ENCODE measurements around the gene MYADML2.
A peak's percentile ranks its signal among the peaks of the same experiment; 100 is the strongest.

The MYADML2 gene

DNA sequence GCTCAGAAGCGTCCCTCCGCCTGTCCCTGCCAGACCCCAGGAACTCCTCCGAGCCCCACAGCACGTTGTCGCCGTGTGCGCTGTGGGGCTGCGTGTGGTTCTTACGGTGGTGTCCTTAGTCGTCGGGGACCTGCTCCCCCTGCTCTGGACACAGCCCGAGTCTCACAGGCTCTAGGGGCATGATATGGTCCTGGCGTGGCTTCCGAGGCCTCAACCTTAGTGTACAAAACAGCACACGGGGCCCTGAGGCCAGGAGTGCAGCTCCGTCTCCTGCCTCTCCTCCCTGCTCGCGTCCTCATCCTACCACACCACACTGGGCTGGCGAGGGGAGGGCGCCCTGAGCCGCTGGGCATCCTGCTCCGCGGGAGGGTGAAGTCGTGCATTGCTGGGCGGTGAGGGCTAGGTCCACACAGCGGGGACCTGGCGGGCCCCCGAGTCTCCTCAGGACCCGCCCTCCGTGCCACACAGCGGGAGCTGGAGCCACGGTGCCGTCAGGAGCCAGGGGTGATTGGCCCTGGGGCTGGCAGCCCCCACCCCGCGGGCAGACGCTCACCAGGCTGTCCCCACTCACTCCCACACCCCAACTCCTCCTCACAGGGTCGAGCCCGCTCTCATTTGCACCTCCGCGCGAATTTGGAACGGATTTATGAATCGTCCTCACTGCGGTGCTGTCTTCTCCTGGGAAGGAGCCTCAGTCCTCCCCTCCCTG lies 18.3 kb downstream of the MYADML2 start:
- Mint-ChIP-seq H3K9me3 (no peaks in the 10 kb centered on the region), H3K27ac (no peak overlapping the region), H3K4me1 (ENCODE audit: low read depth) (peaks cover 19% of the 10 kb centered on the region), H3K4me3 (peak overlapping the region; percentile 62), H3K27me3 (ENCODE audit: low read depth) (no peaks in the 10 kb centered on the region), H3K36me3 (ENCODE audit: low read depth) (no peaks in the 10 kb centered on the region)

DNA sequence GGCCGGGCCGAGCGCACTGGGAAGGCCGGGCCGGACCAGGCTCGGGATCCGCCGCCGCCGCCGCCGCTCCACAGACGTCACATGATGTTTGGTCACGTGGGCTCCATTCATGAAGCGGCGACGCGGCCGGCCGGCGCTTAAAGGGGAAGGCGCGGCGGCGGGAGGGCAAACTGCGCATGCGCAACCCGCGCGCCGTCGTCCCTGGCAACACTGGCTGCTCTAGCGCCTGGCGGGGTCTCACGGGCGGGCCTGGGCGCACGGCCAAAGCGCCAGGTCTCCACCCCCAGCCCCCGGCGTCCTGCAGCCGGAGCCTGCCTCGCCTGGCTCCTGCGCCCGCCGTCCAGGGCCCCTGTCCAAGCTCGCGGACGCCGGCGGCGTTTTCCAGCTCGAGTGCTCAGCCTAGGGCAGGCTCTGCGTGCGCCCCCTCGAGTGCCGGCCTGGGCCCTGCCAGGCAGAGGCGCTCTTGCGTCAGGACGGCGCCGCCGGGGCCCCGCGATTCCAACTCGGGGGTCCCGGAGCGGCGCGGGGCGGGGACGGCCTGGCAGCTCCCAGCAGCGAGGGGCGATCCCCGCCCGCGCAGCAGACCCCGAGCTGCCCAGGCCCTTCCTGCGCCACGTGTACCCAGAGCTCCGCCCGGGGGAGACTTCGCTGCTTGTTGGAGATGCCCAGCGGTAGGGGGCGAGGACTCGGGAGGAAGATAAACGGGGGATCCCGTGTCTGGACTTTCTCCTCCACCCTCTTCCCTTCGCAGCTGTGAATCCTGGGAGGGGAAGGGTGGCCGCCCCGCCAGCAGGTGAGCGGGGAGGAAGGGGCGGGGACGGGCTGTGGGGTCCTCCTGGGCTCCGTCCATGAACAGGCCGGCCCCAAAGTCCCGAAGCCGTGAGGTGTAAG lies 19.1 kb downstream of the MYADML2 start, which contains the start of gene MAFG:
MAFG (minus strand) TSS at position 83 of the 891 bp plus-strand sequence. CDS start 4,550 bp downstream, outside the sequence.
- Mint-ChIP-seq H3K4me3 (peak within 1 kb of the TSS; percentile 91), H3K36me3 (ENCODE audit: low read depth) (no peaks in the 10 kb centered on the region), H3K27ac (peak within 1 kb of the TSS; percentile 90), H3K4me1 (ENCODE audit: low read depth) (peaks cover 19% of the 10 kb centered on the region), H3K27me3 (ENCODE audit: low read depth) (no peaks in the 10 kb centered on the region), H3K9me3 (no peaks in the 10 kb centered on the region)

DNA sequence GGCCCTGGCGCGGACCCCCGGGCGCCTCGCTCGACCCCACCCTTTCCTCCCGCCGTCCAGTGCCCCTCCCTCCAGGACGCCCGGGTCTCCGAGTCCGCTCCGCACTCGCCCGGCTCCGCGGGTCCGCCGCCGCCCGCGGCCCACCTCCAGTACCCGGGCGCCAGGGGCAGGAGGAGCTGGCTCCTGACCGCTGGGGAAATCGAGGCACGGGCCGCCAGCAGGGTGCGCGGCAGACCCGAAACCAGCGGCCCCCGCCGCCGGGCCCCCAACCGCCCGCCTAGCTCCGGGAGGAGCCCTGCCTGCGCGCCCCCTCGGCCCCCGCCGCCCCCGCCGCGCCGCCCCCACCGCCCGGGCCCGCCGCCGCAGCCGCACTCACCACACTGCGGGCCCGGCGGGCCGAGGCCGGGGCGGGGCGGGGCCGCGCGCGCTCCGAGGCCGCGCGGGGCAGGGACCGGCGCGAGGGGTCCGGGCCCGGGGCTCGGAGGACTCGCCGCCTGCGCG lies 19.8 kb downstream of the MYADML2 start:
- Mint-ChIP-seq H3K4me3 (peak overlapping the region; percentile 48), H3K36me3 (ENCODE audit: low read depth) (no peaks in the 10 kb centered on the region), H3K4me1 (ENCODE audit: low read depth) (peaks cover 19% of the 10 kb centered on the region), H3K27ac (no peak overlapping the region), H3K9me3 (no peaks in the 10 kb centered on the region), H3K27me3 (ENCODE audit: low read depth) (no peaks in the 10 kb centered on the region)

DNA sequence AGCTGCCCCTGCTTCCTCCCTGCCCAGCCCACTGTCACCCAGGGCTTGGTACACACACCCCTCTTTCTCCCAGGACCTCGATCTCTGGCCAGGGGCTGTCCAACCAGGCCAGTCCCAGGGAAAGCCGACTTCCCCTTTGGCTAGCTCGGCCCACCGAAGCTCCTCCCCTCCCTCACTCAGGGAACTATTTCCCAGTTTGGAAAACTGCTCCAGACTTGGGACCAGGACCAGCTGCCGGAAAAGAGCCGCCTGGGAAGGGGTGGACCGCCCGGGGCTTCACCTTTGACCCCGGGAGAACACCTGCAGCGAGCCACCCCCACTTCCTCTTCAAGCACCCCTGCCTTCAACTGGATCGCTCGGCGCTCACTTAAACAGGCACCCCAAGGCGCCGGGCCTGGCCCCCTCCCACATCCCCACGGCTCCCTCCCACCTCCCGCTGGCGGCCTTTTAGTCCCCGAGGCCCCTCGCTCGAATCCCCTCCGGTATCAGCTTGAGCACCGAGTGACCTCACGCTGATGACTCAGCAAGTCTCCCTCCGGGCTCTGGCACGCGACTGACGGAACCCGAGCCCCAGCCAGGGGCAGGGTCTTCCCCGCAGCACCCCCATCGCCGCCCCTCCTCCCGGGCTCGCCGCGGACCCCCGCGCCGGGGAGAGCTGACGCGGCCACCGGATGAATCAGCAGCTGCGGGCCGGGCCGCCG lies 20.4 kb downstream of the MYADML2 start:
- Mint-ChIP-seq H3K27ac (peak overlapping the region; percentile 90), H3K4me3 (peak overlapping the region; percentile 91), H3K27me3 (ENCODE audit: low read depth) (no peaks in the 10 kb centered on the region), H3K36me3 (ENCODE audit: low read depth) (no peaks in the 10 kb centered on the region), H3K4me1 (ENCODE audit: low read depth) (peaks cover 19% of the 10 kb centered on the region), H3K9me3 (no peaks in the 10 kb centered on the region)

DNA sequence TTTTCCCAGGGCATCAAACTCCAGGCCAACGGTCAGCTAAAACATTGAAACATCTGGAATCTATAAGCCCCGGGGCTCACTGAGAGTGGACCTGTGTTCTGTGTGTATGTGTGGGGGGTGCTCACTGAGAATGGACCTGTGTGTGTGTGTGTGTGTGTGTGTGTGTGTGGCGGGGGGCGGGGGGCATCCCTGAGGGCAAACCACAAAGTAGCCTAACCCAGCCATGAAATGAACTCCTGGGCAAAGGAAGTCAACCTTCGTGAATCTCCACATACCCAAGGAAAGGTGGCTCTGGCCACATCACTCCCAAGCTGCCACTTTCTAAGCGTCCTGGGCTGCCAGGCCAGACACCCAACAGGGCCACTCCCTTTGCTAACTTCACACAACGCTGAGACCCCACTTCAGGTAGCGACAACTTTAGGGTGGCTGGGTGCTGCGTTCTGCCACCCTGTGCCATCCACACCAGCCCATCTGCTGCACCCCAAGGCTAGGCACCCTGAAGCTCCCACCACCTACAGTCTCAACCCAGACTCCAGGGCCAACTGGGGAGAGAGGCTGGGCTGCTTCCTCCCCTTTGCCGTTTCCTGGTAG lies 21.1 kb downstream of the MYADML2 start:
- H3K9me3 Mint-ChIP-seq, result no peaks in the 10 kb centered on the region
- H3K4me3 Mint-ChIP-seq, result peak overlapping the region; percentile 91
- H3K27ac Mint-ChIP-seq, result peak overlapping the region; percentile 90
- no peaks in the 10 kb centered on the region for H3K36me3 Mint-ChIP-seq (ENCODE audit: low read depth)
- H3K4me1 Mint-ChIP-seq (ENCODE audit: low read depth), result peaks cover 20% of the 10 kb centered on the region
- H3K27me3 Mint-ChIP-seq (ENCODE audit: low read depth), result no peaks in the 10 kb centered on the region

DNA sequence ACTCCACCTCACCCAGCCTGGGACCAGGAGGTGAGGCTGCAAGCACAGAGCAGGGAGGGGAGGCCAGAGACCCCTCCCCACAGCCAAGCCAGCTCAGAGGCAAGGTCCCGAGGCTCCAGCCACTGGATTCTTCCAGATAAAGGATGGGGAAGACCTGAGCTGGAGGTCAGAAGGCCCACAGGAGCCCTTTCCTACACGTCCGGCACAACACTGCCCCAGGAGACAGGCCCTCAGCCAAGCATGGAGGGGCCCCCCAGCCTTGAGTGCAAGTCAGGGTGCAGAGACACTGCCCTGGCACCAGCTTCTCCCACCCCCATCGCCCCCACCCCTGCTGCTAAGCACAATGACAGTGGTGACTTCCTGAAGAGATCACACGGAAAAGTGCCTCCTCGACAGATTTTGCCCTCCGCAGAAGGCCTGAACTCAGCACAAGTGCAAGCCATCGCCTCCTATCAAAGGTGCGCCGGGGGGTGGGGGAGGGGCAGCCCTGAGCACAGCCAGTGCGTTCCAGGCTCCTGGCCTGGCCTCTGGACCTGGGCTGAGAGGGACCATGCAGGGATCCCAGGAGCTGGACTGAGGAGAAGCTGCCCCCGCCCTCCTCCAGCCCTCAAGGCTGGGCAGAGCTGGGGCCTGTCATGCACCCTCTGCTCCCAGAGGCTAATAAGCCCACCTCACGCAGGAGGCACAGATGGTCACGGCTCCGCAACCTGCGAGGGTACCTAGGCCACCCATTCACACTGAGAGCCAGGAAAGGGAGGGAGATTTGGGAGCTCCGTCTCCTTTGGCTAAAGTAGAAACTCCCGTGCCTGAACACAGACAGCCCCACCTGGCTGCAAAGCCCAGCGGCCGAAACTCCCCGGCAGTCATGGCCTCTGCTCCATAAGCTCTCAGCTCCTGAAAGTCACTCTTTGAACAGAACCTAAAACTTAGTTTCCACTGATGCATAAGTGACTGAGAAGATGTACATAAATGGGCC lies 22.2 kb downstream of the MYADML2 start:
- Mint-ChIP-seq H3K9me3 (no peaks in the 10 kb centered on the region), H3K4me1 (ENCODE audit: low read depth) (peaks cover 20% of the 10 kb centered on the region), H3K27ac (peak overlapping the region; percentile 9), H3K4me3 (peak overlapping the region; percentile 67), H3K27me3 (ENCODE audit: low read depth) (no peaks in the 10 kb centered on the region), H3K36me3 (ENCODE audit: low read depth) (no peaks in the 10 kb centered on the region)

DNA sequence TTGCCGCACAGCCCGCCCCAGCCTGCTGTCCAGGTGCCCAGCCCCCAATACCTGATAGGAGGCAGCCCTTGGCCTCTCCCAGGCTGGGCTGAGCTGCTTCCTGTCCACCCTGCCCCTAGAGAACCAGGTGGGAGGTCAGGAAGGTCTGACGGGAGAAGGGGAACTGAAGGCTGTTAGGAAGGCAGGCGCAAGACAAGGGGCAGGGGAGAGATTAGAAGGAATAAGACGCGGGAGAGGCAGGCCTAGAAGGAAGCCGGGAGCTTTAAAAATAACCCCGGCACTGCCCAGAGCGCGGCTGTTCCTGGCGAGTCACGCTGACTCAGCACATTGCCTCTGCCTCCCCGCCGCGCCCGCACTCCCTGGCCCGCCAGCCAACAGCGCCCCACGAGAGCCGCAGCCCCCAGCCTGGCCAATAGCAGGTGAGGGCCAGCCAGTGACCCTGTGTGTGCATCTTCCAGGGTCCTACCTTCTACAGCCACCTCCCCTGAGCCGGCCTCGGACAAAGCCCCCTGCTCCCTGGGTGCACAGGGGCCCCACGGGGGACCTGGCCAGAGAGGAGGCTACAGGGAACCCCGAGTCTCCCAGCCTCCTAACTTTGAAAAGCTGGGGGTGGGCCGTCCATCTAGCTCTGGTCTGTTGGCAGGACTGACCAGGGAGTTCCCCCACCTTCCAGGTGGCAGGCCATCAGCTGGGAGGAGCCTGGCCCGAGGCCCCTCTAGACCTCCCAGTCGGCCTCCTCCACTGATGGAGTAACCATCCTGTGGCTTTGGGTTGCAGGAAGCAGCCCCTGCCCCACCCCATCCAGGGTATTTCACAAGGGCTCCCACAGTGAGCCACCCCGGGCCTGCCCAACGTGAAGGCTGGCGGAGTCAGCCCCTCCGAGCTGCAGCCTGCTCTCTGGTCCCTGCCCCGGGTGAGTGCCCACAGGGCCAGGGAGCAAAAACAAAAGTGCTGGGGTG lies 23.5 kb downstream of the MYADML2 start:
- Mint-ChIP-seq H3K9me3 (no peaks in the 10 kb centered on the region), H3K4me3 (no peak overlapping the region), H3K4me1 (ENCODE audit: low read depth) (peaks cover 20% of the 10 kb centered on the region), H3K27me3 (ENCODE audit: low read depth) (no peaks in the 10 kb centered on the region), H3K36me3 (ENCODE audit: low read depth) (no peaks in the 10 kb centered on the region), H3K27ac (peak overlapping the region; percentile 62)

DNA sequence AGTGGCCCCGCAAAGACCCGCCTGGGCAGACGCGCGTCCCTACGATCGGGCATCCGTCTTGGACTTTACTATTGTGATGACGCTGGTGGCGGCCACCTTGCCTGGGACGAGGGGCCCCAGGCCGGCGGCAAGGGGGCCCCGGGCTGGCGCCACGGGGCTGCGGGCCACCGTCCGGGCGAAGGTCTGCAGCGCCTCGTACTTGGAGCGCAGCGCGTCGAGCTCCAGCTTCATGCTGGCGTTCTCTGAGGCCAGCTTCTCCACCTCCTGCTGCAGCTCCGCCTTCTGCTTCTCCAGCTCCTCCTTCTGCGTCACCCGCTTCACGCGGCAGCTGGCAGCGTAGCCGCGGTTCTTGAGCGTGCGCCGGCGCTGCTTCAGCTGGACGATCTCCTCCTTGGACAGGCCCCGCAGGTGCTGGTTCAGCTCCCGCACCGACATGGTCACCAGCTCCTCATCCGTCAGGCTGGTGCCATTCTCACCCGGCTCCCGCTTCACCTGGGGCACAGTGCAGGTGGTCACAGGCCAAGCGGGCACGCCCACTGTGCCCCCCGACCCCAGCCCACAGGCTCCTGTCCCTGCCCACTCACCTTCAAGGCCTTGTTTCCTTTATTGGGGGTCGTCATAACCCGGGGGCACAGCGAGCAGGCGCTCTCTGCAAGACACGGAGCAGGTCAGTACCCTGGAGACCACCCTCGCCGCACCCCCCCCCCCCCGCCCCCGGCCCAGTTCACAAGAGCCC lies 24.3 kb downstream of the MYADML2 start:
- no peak overlapping the region for H3K4me3 Mint-ChIP-seq
- no peaks in the 10 kb centered on the region for H3K9me3 Mint-ChIP-seq
- H3K36me3 Mint-ChIP-seq (ENCODE audit: low read depth), result no peaks in the 10 kb centered on the region
- H3K4me1 Mint-ChIP-seq (ENCODE audit: low read depth), result peaks cover 22% of the 10 kb centered on the region
- no peaks in the 10 kb centered on the region for H3K27me3 Mint-ChIP-seq (ENCODE audit: low read depth)
- no peak overlapping the region for H3K27ac Mint-ChIP-seq

DNA sequence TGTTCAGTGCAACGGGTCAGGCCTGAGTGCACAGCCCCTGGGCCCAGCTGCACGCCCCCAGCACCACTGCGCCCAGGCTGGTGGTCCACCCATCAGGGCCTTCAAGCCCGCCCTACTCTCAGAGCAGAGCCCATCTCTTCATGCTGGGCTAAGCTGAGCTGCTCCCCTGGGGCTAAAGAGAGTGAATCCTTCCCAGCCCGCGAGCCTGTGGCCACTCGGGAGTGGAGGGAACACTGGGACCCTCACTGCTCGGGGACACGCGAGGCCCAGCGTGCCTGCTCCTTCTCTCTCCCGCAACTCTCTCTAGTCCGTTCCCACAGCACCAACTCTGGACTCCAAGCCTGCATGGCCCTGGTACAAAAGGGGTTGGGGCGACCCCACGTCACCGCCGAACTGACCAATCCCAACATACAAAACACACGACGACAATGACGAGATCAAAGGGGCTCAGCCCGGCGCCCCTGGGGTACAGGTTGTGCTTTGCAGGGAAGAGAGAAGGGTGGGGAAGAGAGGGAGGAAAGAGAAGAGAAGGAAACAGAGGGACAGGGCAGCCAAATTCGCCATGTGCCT lies 25.0 kb downstream of the MYADML2 start:
- Mint-ChIP-seq H3K4me1 (ENCODE audit: low read depth) (peaks cover 25% of the 10 kb centered on the region), H3K4me3 (no peak overlapping the region), H3K36me3 (ENCODE audit: low read depth) (peaks cover 3% of the 10 kb centered on the region), H3K9me3 (no peaks in the 10 kb centered on the region), H3K27ac (no peak overlapping the region), H3K27me3 (ENCODE audit: low read depth) (no peaks in the 10 kb centered on the region)

DNA sequence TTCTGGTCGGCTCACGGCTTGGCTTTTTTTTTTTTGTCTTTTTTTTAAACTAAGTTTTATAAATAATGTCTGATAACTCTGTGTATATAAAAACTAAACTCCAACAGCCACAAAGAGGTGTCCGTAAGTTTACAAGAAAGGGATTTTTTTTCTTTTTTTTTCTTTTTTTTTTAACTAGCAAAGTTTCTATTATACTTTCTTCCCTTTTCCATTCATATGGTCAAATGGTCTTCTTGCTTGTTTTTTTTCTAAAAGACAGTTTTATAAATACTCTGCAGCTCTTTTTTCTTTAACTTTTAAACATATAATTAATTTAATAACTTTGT lies 25.5 kb downstream of the MYADML2 start:
- peaks cover 29% of the 10 kb centered on the region for H3K4me1 Mint-ChIP-seq (ENCODE audit: low read depth)
- H3K9me3 Mint-ChIP-seq, result no peaks in the 10 kb centered on the region
- peaks cover 7% of the 10 kb centered on the region for H3K36me3 Mint-ChIP-seq (ENCODE audit: low read depth)
- H3K27ac Mint-ChIP-seq, result no peak overlapping the region
- no peaks in the 10 kb centered on the region for H3K27me3 Mint-ChIP-seq (ENCODE audit: low read depth)
- no peak overlapping the region for H3K4me3 Mint-ChIP-seq

DNA sequence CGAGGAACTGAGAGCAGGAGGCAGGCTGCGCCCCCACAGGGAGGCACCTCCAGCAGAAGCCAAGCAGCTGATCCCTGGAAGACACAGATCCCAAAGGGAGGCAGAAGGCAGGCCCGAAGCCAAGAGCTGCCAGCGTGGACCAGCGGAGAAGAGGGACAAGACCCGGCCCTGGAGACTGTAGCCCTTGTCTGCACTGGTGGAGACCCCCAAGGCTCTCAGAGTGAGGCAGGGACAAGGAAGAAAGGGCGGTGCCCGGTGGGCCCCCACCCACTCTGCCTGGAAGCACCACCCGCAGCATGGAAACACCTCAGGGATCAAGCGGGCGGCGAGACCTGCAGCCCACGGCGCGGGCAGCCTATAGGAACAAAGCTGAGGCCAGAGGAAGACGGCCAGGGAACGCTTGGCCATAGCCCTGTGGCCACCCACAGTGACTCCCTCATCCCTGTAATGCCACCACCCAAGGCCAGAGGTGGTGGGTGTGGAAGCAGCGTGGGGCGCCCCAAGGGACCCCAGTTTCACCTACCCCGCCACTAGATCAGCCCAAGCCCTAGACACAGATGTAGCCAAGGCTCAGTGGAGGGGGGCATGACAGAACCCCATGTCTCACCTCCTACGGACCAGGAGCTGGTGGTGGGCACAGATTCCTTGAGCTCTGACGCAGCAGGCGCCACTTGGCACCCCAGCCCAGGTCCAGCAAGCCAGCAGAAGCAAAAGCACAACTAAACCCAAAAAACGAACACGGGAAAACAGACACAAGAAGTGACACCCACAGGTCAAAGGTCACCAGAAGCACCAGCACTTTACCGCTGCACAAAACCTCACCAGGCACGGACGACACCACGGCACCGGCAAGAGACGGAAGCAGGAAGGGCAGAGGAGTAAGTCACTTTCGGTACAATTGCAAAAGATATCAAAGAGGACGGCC lies 26.2 kb downstream of the MYADML2 start:
- no peaks in the 10 kb centered on the region for H3K9me3 Mint-ChIP-seq
- H3K4me1 Mint-ChIP-seq (ENCODE audit: low read depth), result peaks cover 24% of the 10 kb centered on the region
- H3K36me3 Mint-ChIP-seq (ENCODE audit: low read depth), result peaks cover 9% of the 10 kb centered on the region
- no peak overlapping the region for H3K4me3 Mint-ChIP-seq
- H3K27ac Mint-ChIP-seq, result peak overlapping the region; percentile 16
- H3K27me3 Mint-ChIP-seq (ENCODE audit: low read depth), result no peaks in the 10 kb centered on the region
